ENCODE data around the gene SLC10A7.

DNA sequence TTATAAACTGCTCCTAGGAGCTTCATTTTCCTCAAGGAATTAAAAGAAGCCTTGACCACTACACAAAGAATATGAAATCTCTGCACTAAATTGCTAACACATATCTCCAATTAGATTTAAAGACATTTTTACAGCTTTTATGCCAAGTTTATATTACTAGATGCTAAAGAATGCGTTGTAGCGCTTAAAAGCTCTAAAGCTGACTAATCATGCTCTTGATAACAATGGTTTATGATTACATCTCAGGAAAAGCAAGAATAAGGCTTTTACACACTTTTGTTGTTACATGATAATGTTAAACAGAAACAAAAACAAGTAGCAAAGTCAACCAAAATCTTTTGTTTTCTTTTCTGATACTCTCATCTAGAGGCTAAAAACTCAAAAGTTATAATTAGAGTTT is 44.7 kb downstream of the SLC10A7 start:
- TF ChIP-seq, protein P1, sequence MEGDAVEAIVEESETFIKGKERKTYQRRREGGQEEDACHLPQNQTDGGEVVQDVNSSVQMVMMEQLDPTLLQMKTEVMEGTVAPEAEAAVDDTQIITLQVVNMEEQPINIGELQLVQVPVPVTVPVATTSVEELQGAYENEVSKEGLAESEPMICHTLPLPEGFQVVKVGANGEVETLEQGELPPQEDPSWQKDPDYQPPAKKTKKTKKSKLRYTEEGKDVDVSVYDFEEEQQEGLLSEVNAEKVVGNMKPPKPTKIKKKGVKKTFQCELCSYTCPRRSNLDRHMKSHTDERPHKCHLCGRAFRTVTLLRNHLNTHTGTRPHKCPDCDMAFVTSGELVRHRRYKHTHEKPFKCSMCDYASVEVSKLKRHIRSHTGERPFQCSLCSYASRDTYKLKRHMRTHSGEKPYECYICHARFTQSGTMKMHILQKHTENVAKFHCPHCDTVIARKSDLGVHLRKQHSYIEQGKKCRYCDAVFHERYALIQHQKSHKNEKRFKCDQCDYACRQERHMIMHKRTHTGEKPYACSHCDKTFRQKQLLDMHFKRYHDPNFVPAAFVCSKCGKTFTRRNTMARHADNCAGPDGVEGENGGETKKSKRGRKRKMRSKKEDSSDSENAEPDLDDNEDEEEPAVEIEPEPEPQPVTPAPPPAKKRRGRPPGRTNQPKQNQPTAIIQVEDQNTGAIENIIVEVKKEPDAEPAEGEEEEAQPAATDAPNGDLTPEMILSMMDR (conservative IDR thresholded peaks at IDR 0.05; ENCODE audit: low read depth in 2 of 2): no peak
- TF ChIP-seq POLR2AphosphoS5 (IDR thresholded peaks at IDR 0.05; ENCODE audit: low read depth): no peak
- TF ChIP-seq EZH2 (IDR thresholded peaks at IDR 0.05; ENCODE audit: low read depth, unreplicated experiment): no peak

All from GM23338 (cell line).